ENCODE data around the gene GHR.

- TF ChIP-seq CTCF (IDR thresholded peaks at IDR 0.05) (no peak), POLR2A (IDR thresholded peaks at IDR 0.05) (no peak), POLR2AphosphoS5 (IDR thresholded peaks at IDR 0.05) (no peak), EP300 (IDR thresholded peaks at IDR 0.05) (no peak)
Observed at GRCh38 chr5:42770003-42770402, 346.8 kb downstream of the GHR start.

All from stomach (tissue), 4 donors.